GM19239 (cell line): ENCODE measurements around the gene CAMTA1.

Experiments used
- DNase-seq: peaks from one replicate; pipeline ENCODE4 v3.0.0; 2011; ENCODE audit warnings: low spot score; ENCODE audit not compliant: insufficient read length
- FAIRE-seq: peaks from 2 replicates; lab custom pipeline; 2011; peaks lifted over from hg19 to GRCh38; lab: Jason Lieb, UNC

Gene CAMTA1

GRCh38 chr1:6950001-6950765 is 164.9 kb downstream of the CAMTA1 start:
- FAIRE-seq (no peak), DNase-seq (no peak)

- DNase-seq (no peak), FAIRE-seq (no peak)
Measured at GRCh38 chr1:6951536-6951935, 166.3 kb downstream of the CAMTA1 start.

GRCh38 chr1:6953216-6953615 is 168.0 kb downstream of the CAMTA1 start:
- no peak for DNase-seq
- no peak for FAIRE-seq

- DNase-seq, result no peak
- no peak for FAIRE-seq
Measured at GRCh38 chr1:6953907-6954364, 168.7 kb downstream of the CAMTA1 start.

GRCh38 chr1:6954591-6954990 is 169.3 kb downstream of the CAMTA1 start:
- DNase-seq (no peak), FAIRE-seq (no peak)

- DNase-seq, result no peak
- FAIRE-seq, result no peak
Measured at GRCh38 chr1:6955357-6956094, 170.3 kb downstream of the CAMTA1 start.

GRCh38 chr1:6956488-6957159 is 171.4 kb downstream of the CAMTA1 start:
- DNase-seq (no peak), FAIRE-seq (no peak)

- FAIRE-seq, result no peak
Measured at GRCh38 chr1:6957341-6957740, 172.1 kb downstream of the CAMTA1 start.

GRCh38 chr1:6958407-6959030 is 173.3 kb downstream of the CAMTA1 start:
- DNase-seq (no peak), FAIRE-seq (no peak)

More at GRCh38 chr1:6957341-6957740, 172.1 kb downstream of the CAMTA1 start:
- no peak for DNase-seq

- FAIRE-seq (no peak), DNase-seq (no peak)
Measured at GRCh38 chr1:6959491-6959890, 174.2 kb downstream of the CAMTA1 start.

- no peak for DNase-seq
- FAIRE-seq, result no peak
Measured at GRCh38 chr1:6960291-6960811, 175.1 kb downstream of the CAMTA1 start.

GRCh38 chr1:6960860-6961259 is 175.6 kb downstream of the CAMTA1 start:
- DNase-seq (no peak), FAIRE-seq (no peak)

- FAIRE-seq (no peak), DNase-seq (no peak)
Measured at GRCh38 chr1:6961289-6961688, 176.0 kb downstream of the CAMTA1 start.

GRCh38 chr1:6961905-6962477 is 176.7 kb downstream of the CAMTA1 start:
- no peak for FAIRE-seq
- DNase-seq, result no peak

GRCh38 chr1:6962478-6962995 is 177.3 kb downstream of the CAMTA1 start:
- FAIRE-seq (no peak), DNase-seq (peak; percentile 24)

- DNase-seq, result no peak
- no peak for FAIRE-seq
Measured at GRCh38 chr1:6962996-6963911, 178.0 kb downstream of the CAMTA1 start.

- no peak for DNase-seq
- FAIRE-seq, result no peak
Measured at GRCh38 chr1:6963912-6964307, 178.7 kb downstream of the CAMTA1 start.

- DNase-seq (no peak), FAIRE-seq (no peak)
Measured at GRCh38 chr1:6965083-6965934, 180.1 kb downstream of the CAMTA1 start.
